Loucy (cell line): ENCODE data around the gene RNF26.

Source experiments
- EZH2phosphoT487 ChIP-seq: fragments of 200-600 bp; IDR thresholded peaks from 2 replicates; pipeline ENCODE4 v1.6.1; 2018; ENCODE audit warnings: antibody characterized with exemption, mild to moderate bottlenecking, moderate library complexity, borderline replicate concordance
- TF ChIP-seq, protein P1 (sequence below): fragments of 200-600 bp; sonication (generic); conservative IDR thresholded peaks from 2 replicates; pipeline ENCODE4 v1.5.1; 2014; ENCODE audit warnings: mild to moderate bottlenecking, antibody characterized with exemption, low read length

DNA sequence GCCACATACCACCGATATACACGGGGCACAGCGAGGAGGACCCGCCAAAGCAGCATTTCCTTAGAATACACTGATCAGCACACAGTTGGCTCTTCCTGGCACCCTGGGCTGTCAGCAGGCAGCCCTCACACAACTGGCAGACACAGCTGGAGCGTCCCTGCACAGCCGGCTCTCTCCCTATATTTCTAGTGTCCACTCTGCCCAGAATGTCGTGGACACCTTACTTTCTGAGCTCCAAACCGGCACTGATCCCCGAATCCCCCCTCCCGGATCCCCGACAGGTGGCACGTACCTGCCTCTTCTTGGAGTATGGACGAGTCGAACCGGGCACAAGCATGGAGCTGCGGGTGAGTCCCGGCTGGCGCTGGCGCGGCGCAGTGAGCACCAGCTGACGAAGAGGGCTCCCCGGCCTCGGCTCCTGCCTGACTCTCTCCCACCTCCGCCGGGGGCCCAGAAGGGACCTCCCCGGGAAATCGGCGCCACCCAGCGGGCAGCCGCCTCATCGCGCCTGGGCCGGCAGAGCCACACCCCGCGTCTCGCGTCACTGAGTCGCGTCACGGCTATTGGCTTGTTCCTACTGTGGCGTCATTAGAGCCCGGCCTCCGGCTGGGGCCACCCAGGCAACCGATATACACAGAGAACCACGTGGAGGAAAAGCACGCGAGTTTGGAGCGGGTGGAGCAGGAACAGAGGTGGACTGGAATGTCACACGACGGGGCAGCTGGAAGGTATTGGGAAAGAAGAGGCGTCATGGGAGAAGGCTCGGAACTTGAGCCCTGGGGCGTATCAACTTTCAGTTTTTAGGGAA is 47.1 kb downstream of the RNF26 start, which contains the start of gene USP2:
- TF ChIP-seq, protein P1, sequence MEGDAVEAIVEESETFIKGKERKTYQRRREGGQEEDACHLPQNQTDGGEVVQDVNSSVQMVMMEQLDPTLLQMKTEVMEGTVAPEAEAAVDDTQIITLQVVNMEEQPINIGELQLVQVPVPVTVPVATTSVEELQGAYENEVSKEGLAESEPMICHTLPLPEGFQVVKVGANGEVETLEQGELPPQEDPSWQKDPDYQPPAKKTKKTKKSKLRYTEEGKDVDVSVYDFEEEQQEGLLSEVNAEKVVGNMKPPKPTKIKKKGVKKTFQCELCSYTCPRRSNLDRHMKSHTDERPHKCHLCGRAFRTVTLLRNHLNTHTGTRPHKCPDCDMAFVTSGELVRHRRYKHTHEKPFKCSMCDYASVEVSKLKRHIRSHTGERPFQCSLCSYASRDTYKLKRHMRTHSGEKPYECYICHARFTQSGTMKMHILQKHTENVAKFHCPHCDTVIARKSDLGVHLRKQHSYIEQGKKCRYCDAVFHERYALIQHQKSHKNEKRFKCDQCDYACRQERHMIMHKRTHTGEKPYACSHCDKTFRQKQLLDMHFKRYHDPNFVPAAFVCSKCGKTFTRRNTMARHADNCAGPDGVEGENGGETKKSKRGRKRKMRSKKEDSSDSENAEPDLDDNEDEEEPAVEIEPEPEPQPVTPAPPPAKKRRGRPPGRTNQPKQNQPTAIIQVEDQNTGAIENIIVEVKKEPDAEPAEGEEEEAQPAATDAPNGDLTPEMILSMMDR = peak; percentile 81
- no peak for TF ChIP-seq EZH2phosphoT487
